ENCODE results near the gene SURF4. TPM values are rescaled to one million over a fixed set of nuclear protein-coding genes. Genes with fewer than 3 reads are reported as not detected.

The SURF4 gene
- total and polyA plus RNA-seq, 10 donors, result 21.9 to 115 (median 90.0) TPM

- intact Hi-C loops (cut with DNase I; ENCODE audit: low total_unique reads), result no loop called here
- H3K36me3 ChIP-seq, result peaks cover 0 to 35% (median 24%) of the 10 kb centered on the region in 6 donors
- H3K4me1 ChIP-seq, result peaks cover 13 to 77% (median 49%) of the 10 kb centered on the region in 6 donors
- no peaks in the 10 kb centered on the region for H3K27me3 ChIP-seq (replicated peaks in 1 of 7)
- H3K9me3 ChIP-seq, result no peaks in the 10 kb centered on the region
- TF ChIP-seq POLR2A (IDR thresholded peaks at IDR 0.05), result peak in 1 of 3 donors; percentile 76
- TF ChIP-seq CTCF (IDR thresholded peaks at IDR 0.05 in 8 of 11, conservative IDR thresholded peaks at IDR 0.05 in 3 of 11), result peak in 1 of 11 experiments; percentile 9
- peak; percentile 81 to 92 (median 86) for TF ChIP-seq POLR2AphosphoS5 (IDR thresholded peaks at IDR 0.05)
- 0 to 3% (median 2%) methylated on average over 49 to 75 of the region's 75 CpGs for WGBS, 5 donors
- DNase-seq, result peak; percentile 95
- peak within 1 kb of the TSS; percentile 73 to 97 (median 89) for H3K4me3 ChIP-seq
- peak within 1 kb of the TSS; percentile 84 to 93 (median 88) for H3K27ac ChIP-seq
Observed at GRCh38 chr9:133417541-133418461, 41.9 kb upstream of the SURF4 start, which contains the start of gene REXO4. REXO4 (minus strand) TSS chr9:133418010; CDS start chr9:133417844, 166 bp downstream.

GRCh38 chr9:133415170-133415569, 39.3 kb upstream of the SURF4 start:
- Histone ChIP-seq H3K4me3 (no peak overlapping the region), H3K36me3 (peaks cover 0 to 61% (median 50%) of the 10 kb centered on the region in 6 donors), H3K27ac (no peak overlapping the region), H3K27me3 (replicated peaks in 1 of 7) (no peaks in the 10 kb centered on the region), H3K9me3 (no peaks in the 10 kb centered on the region), H3K4me1 (peaks cover 13 to 62% (median 45%) of the 10 kb centered on the region in 6 donors)
- DNase-seq, result no peak
- TF ChIP-seq CTCF (IDR thresholded peaks at IDR 0.05 in 8 of 11, conservative IDR thresholded peaks at IDR 0.05 in 3 of 11) (no peak), POLR2AphosphoS5 (IDR thresholded peaks at IDR 0.05) (no peak), POLR2A (IDR thresholded peaks at IDR 0.05) (no peak)
- WGBS, 5 donors, result 27 to 49% (median 44%) methylated on average over 1 of the region's 1 CpG
- intact Hi-C loops (cut with DNase I; ENCODE audit: low total_unique reads), result no loop called here

- intact Hi-C loops (cut with DNase I; ENCODE audit: low total_unique reads), result loop anchor here (10.0 kb wide), 1 partner anchor 223 kb away; no protein-coding TSS in a partner anchor
Observed at GRCh38 chr9:133408042-133408441, 32.2 kb upstream of the SURF4 start.

More at GRCh38 chr9:133408042-133408441, 32.2 kb upstream of the SURF4 start:
- no peak overlapping the region for H3K4me3 ChIP-seq
- H3K27ac ChIP-seq, result no peak overlapping the region
- DNase-seq, result no peak
- TF ChIP-seq CTCF (IDR thresholded peaks at IDR 0.05 in 8 of 11, conservative IDR thresholded peaks at IDR 0.05 in 3 of 11) (no peak), POLR2AphosphoS5 (IDR thresholded peaks at IDR 0.05) (no peak), POLR2A (IDR thresholded peaks at IDR 0.05) (no peak)
- peaks cover 0 to 12% (median 2%) of the 10 kb centered on the region in 6 donors for H3K4me1 ChIP-seq
- no peaks in the 10 kb centered on the region for H3K9me3 ChIP-seq
- H3K36me3 ChIP-seq, result peaks cover 0 to 98% (median 83%) of the 10 kb centered on the region in 6 donors
- 88 to 100% (median 93%) methylated on average over 1 of the region's 1 CpG for WGBS, 5 donors
- no peaks in the 10 kb centered on the region for H3K27me3 ChIP-seq (replicated peaks in 1 of 7)
